Right lung (tissue), 10 donors: ENCODE measurements around the gene ZNF577. TPM values are rescaled to one million over a fixed set of nuclear protein-coding genes. Genes with fewer than 3 reads are reported as not detected.
A peak's percentile ranks its signal among the peaks of the same experiment; 100 is the strongest.
"Not testable (repeated sequence)": the region's sequence is repeated elsewhere in the genome, so short reads cannot be mapped to it uniquely, and the experiment has no call there.

ENCODE experiments used
- DNase-seq, 2 donors: peaks; one replicate each; pipeline ENCODE4 v3.0.0-alpha.2; 2013
- long read RNA-seq, 8 donors: transcript quantifications; one replicate each; lab custom pipeline, GENCODE V29; 2026
- polyA plus RNA-seq, 5 donors: library from polyadenylated mRNA; unstranded; fragments of 120-200 nt; gene quantifications; one replicate each; pipeline versions ENCODE4 v1.2.1 to v1.2.3, GENCODE V29; 2013; ENCODE audit warnings: inconsistent platforms in 1 of 5, low replicate concordance in 1 of 5; ENCODE audit not compliant: insufficient read length in 5 of 5, insufficient read depth in 1 of 5

The ZNF577 gene
- polyA plus RNA-seq: 10 to 100 TPM; 33.0 to 49.5 (median 44.6) TPM
- long read RNA-seq, donor 1, partial matches to known transcripts: 18 of 22 reads
- long read RNA-seq, donor 1, other reads (novel, unspliced or antisense): 0 of 22 reads
- long read RNA-seq, donor 2, partial matches to known transcripts: 5 of 10 reads
- long read RNA-seq, donor 2, other reads (novel, unspliced or antisense): 0 of 10 reads
- long read RNA-seq, donor 3, transcript ZNF577-218 (7 exons, 1,865 nt): major isoform, 5 of 8 reads
- long read RNA-seq, donor 3, partial matches to known transcripts: 0 of 8 reads
- long read RNA-seq, donor 3, other reads (novel, unspliced or antisense): 0 of 8 reads
- long read RNA-seq, donor 4, partial matches to known transcripts: 0 of 7 reads
- long read RNA-seq, donor 4, other reads (novel, unspliced or antisense): 0 of 7 reads
- long read RNA-seq, donor 5, partial matches to known transcripts: 6 of 12 reads
- long read RNA-seq, donor 5, other reads (novel, unspliced or antisense): 0 of 12 reads
- long read RNA-seq, donor 6, transcript ZNF577-218 (7 exons, 1,865 nt): major isoform, 8 of 17 reads
- long read RNA-seq, donor 6, partial matches to known transcripts: 5 of 17 reads
- long read RNA-seq, donor 6, other reads (novel, unspliced or antisense): 0 of 17 reads
- long read RNA-seq, donor 7, partial matches to known transcripts: 5 of 11 reads
- long read RNA-seq, donor 7, other reads (novel, unspliced or antisense): 0 of 11 reads
- long read RNA-seq, donor 8, partial matches to known transcripts: 0 of 6 reads
- long read RNA-seq, donor 8, other reads (novel, unspliced or antisense): 0 of 6 reads

GRCh38 chr19:51887522-51888498 is at the start of gene ZNF577:
Gene ZNF577 (minus strand): TSS chr19:51887951. CDS start chr19:51880382, 7,569 bp downstream.
- peak; percentile 90 to 93 for DNase-seq

- no peak for DNase-seq
Observed at GRCh38 chr19:51931921-51932320, 44.2 kb upstream of the ZNF577 start.

DNA sequence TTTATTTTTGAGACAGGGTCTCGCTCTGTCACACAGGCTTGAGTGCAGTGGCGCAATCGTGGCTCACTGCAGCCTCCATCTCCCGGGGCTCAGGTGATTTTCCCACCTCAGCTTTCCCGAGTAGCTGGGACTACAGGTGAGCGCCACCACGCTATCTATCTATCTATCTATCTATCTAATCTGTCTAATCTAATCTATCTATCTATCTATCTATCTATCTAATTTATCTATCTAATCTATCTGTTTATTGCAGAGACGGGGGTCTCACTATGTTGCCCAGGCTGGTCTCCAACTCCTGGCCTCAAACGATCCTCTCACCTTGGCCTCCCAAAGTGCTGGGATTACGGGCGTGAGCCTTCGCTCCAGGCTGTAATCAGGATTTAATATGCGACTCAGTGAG is 40.1 kb upstream of the ZNF577 start:
- no peak for DNase-seq

DNA sequence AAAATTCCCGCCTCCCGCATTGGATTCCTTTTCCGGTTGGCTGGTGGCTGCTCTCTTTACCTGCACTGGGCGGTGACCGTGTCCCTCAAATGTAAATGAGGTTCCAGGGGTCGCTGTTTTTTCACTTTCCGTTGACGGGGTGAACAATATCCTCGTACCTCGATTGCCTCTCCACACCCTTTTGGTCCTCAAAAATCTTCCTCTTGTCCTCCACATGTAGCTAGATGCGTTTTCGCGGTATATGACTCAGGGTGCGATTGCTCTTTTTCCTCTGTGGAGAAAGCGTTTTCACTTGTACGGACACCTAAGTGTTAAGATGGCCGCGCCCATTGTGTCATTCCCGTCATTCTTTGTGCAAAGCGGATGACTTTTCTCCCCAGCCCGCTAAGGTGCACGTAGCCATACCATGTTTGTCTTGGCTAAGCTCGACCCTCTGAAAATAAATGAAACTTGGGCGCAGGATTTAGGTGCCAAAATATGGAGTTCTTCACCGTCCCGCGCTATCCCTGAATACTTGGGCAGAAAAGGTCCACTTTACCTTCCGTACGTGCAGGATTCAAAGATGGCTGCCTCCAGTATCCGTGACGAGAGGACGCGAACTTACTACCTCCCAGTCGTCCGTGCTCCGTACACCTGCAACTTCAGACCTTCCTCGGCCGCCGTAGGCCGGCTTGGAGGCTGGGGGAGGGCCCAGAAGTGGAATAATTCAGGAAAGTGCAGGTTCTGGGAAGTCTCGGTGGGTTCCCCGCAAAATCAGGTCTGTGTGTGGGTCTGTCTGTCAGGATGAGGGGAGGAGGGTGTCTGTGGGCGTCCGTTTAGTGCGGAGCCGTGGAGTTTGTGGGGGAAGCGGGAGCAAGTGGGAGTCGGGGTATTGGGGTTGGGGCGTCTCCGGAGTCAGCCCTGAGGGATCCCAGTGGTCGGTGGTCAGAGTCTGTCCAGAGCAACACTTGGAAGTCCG is 39.3 kb upstream of the ZNF577 start, which contains the start of gene ZNF613:
ZNF613 (plus strand) TSS at position 689 of the 958 bp plus-strand sequence. CDS start 8,749 bp downstream, outside the sequence.
- peak; percentile 92 to 93 for DNase-seq

DNA sequence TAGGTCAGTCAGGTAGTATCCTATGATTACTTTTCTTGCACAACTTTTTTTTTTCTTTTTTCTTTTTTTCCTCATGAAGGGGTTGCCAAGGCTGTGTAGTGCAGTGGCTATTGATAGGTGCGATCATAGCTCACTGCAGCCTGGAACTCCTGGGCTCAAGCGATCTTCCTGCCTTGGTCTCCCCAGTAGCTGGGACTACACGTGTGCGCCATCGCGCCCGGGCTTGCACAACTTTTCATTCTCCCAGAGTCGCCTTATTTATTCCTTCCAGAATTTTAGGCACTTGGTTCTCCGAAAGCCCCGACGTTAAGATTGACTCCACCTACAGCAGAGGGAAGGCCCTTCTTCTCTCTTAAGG is 38.7 kb upstream of the ZNF577 start:
- DNase-seq: no peak

GRCh38 chr19:51921949-51922348 is 34.2 kb upstream of the ZNF577 start:
- DNase-seq: no peak

GRCh38 chr19:51919606-51920005 is 31.9 kb upstream of the ZNF577 start:
- no peak for DNase-seq

DNA sequence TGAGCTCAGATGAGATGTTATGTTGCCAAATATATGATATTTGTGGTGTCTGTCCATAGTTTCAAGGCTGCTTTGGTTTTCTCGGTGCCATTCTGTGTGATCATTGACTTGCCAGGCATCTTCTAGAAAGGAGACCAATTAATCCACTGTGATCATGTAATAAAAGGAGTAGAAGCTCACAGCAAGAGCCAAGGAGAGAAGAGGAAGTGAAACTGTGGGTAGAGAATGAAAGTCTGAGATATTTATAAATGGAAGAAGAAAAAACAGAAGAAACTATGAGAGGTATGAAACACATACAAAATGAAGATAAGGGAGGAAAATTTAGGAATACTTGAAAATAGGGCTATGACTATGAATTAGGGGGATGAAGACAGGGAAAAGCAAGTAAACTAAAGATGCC is 28.4 kb upstream of the ZNF577 start:
- DNase-seq: no peak

DNA sequence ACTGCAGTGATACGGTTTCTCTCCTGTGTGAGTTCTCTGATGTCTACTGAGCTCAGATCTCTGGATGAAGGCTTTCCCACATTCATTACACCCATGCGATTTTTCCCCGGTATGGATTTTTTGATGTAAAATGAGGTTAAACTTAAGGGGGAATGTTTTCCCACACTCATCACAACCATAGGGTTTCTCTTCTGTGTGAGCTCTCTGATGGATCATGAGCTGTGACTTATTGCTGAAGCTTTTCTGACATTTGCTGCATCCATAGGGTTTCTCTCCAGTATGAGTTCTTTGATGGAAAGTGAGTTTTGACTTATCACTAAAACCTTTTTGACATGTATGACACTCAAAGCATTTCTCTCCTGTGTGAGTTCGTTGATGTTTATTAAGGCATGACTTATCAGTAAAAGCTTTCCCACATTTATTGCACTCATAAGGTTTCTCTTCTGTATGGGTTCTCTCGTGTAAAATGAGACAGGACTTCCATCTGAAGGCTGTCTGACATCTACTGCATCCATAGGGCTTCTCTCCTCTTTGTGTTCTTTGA is 27.6 kb upstream of the ZNF577 start:
- no peak for DNase-seq

DNA sequence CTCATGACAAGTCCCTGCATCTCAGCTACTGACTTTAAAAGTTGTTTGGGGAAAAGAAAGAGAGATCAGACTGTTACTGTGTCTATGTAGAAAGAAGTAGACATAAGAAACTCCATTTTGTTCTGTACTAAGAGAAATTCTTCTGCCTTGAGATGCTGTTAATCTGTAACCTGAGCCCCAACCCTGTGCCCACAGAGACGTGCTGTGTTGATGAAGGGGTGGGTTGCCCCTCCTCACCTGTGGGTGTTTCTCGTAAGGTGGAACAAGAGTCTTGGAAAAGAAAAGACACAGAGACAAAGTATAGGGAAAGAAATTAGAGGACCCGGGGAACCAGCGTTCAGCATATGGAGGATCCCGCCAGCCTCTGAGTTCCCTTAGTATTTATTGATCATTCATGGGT is 20.2 kb upstream of the ZNF577 start:
- DNase-seq: not testable (repeated sequence)

GRCh38 chr19:51906108-51906507 is 18.4 kb upstream of the ZNF577 start:
- DNase-seq: not testable (repeated sequence)

GRCh38 chr19:51905639-51906038 is 17.9 kb upstream of the ZNF577 start:
- DNase-seq: not testable (repeated sequence)

DNA sequence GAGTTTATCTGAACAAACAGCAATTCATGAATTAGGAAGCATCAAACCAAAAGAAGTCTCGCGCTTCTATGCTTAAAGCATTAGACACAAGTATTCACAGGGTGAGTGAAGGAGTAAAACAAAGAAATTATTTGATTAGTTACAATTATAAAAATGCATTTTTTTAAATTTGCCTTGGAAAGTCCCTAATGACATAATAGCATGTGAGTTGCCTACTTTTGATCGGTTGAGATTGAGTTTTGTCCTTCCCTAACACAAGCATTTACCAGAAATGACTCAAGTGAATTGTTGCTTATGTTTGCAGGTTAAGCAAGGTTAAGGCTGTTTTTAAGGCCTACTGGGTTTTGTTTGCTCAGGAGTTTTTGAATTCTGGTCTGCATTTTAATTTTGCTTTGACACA is 17.5 kb upstream of the ZNF577 start:
- no peak for DNase-seq

GRCh38 chr19:51904331-51905165 is 16.8 kb upstream of the ZNF577 start, which contains the start of gene ZNF649:
Gene ZNF649 (minus strand): TSS chr19:51905017. CDS start chr19:51900107, 4,910 bp downstream.
- peak; percentile 84 to 86 for DNase-seq

DNA sequence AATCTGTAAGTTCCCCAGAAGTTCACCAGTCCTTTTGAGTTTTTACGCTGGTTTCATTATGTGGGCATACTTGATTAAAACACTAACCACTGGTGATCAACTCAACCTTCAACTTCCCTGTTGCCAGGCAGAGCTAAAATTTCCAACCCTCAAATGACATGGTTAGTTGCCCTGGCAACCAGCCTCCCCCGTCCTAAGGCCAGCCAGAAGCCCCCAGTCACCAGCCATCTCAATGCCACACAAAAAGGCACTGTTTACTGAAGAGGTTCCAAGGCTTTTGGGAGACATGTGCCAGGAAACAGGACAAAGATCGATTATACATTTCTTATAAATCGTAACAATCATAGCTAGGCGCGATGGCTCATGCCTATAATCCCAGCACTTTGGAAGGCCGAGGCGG is 15.4 kb upstream of the ZNF577 start:
- no peak for DNase-seq

- no peak for DNase-seq
Observed at GRCh38 chr19:51901860-51902259, 14.1 kb upstream of the ZNF577 start.

GRCh38 chr19:51891193-51891747 is 3.5 kb upstream of the ZNF577 start:
- DNase-seq: no peak

DNA sequence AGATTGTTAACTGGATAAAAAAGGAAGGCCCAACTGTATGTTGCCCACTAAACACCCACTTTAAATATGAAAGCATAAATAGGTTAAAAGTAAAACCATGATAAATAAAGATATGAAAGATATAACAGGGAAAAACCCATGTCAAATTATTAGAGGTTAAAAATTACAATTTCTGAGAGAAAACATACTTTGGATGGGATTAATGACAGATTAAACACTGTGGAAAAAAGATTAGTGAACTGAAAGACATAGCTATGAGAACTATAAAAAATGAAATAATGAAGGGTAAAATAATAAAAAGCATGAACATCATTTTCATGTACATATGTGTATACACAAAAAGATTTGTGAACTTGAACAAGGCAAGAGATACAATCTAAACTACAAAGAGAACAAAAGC is 2.2 kb upstream of the ZNF577 start:
- DNase-seq: no peak

GRCh38 chr19:51884713-51885112 is 3.0 kb downstream of the ZNF577 start:
- no peak for DNase-seq
